CD14-positive monocyte (primary cell): ENCODE data around the gene GULP1. TPM values are rescaled to one million over a fixed set of nuclear protein-coding genes. Genes with fewer than 3 reads are reported as not detected.

Experiments used
- DNase-seq, 3 donors: peaks; one replicate each; pipeline ENCODE4 v3.0.0-alpha.2; 2011 to 2022
- H2AFZ ChIP-seq: 2 replicates; pipeline ENCODE4 v1.6.0; 2012; ENCODE audit warnings: mild to moderate bottlenecking, low read depth, low read length, inconsistent platforms; ENCODE audit not compliant: insufficient read depth, poor library complexity, severe bottlenecking
- H3K27ac ChIP-seq, 2 donors: 1 replicate in 1 of 2; 2 replicates in 1 of 2; pipeline ENCODE4 v1.5.1; 2012 to 2013; ENCODE audit warnings: low read length in 2 of 2, control low read depth in 1 of 2, inconsistent platforms in 1 of 2, low read depth in 1 of 2, mild to moderate bottlenecking in 1 of 2
- H3K27me3 ChIP-seq, 2 donors: one replicate each; pipeline versions ENCODE4 v1.6.0 to v1.6.1; 2011 to 2013; ENCODE audit warnings: low read length in 2 of 2; ENCODE audit not compliant: control insufficient read depth in 2 of 2, insufficient read depth in 2 of 2
- H3K36me3 ChIP-seq, 2 donors: replicated peaks in 1 of 2; 1 replicate in 1 of 2; 2 replicates in 1 of 2; pipeline versions ENCODE4 v1.5.1 to v1.6.1; 2012 to 2013; ENCODE audit warnings: low read length in 2 of 2, control low read depth in 1 of 2, inconsistent platforms in 1 of 2, mild to moderate bottlenecking in 1 of 2; ENCODE audit not compliant: insufficient read depth in 2 of 2, control insufficient read depth in 1 of 2
- H3K4me1 ChIP-seq, 2 donors: 1 replicate in 1 of 2; 2 replicates in 1 of 2; pipeline versions ENCODE4 v1.5.1 to v1.6.1; 2012 to 2013; ENCODE audit warnings: low read length in 2 of 2, control low read depth in 1 of 2, inconsistent platforms in 1 of 2, mild to moderate bottlenecking in 1 of 2, moderate library complexity in 1 of 2; ENCODE audit not compliant: insufficient read depth in 2 of 2, control insufficient read depth in 1 of 2
- H3K4me2 ChIP-seq: replicated peaks from 2 replicates; pipeline ENCODE3; 2012; ENCODE audit warnings: low read length, moderate library complexity, mild to moderate bottlenecking; ENCODE audit not compliant: poor library complexity, severe bottlenecking; ENCODE audit errors: extremely low read depth
- H3K4me3 ChIP-seq, 3 experiments: fragments of 200-600 bp in 1 of 3; sonication (generic) in 1 of 3; replicated peaks in 1 of 3; 1 replicate in 2 of 3; 2 replicates in 1 of 3; pipeline ENCODE4 v1.5.1; 2011 to 2013; ENCODE audit warnings: low read length in 3 of 3, mild to moderate bottlenecking in 3 of 3, control low read depth in 2 of 3, low read depth in 2 of 3, inconsistent platforms in 1 of 3, moderate library complexity in 1 of 3
- H3K79me2 ChIP-seq: 2 replicates; pipeline ENCODE4 v1.6.0; 2012; ENCODE audit warnings: mild to moderate bottlenecking, control low read depth, inconsistent platforms, low read length, moderate library complexity; ENCODE audit not compliant: insufficient read depth
- H3K9ac ChIP-seq: 2 replicates; pipeline ENCODE4 v1.6.0; 2017; ENCODE audit warnings: low read length, mild to moderate bottlenecking; ENCODE audit not compliant: insufficient read depth, poor library complexity, severe bottlenecking
- H3K9me3 ChIP-seq, 2 donors: replicated peaks in 1 of 2; 1 replicate in 1 of 2; 2 replicates in 1 of 2; pipeline versions ENCODE4 v1.5.1 to v1.6.1; 2012 to 2013; ENCODE audit warnings: low read length in 2 of 2, control low read depth in 1 of 2; ENCODE audit not compliant: control insufficient read depth in 1 of 2, insufficient read depth in 1 of 2
- H4K20me1 ChIP-seq: 2 replicates; pipeline ENCODE4 v1.6.0; 2012; ENCODE audit warnings: mild to moderate bottlenecking, low read length, control low read depth, moderate library complexity; ENCODE audit not compliant: insufficient read depth
- H3K27ac Mint-ChIP-seq, 7 donors: one replicate each; pipeline ENCODE4 v1.8.0; 2020; ENCODE audit warnings: mild to moderate bottlenecking in 7 of 7, mixed read lengths in 7 of 7, moderate library complexity in 6 of 7, inconsistent platforms in 2 of 7
- H3K27me3 Mint-ChIP-seq, 3 donors: one replicate each; pipeline ENCODE4 v1.8.0; 2021 to 2022; ENCODE audit warnings: low read depth in 3 of 3, mild to moderate bottlenecking in 3 of 3, mixed read lengths in 3 of 3, moderate library complexity in 3 of 3, inconsistent platforms in 1 of 3
- H3K36me3 Mint-ChIP-seq, 2 donors: one replicate each; pipeline ENCODE4 v1.8.0; 2020; ENCODE audit warnings: mixed read lengths in 2 of 2, inconsistent platforms in 1 of 2, mild to moderate bottlenecking in 1 of 2
- H3K4me1 Mint-ChIP-seq: one replicate; pipeline ENCODE4 v1.8.0; 2020; ENCODE audit warnings: mild to moderate bottlenecking, mixed read lengths
- H3K4me3 Mint-ChIP-seq, 2 donors: one replicate each; pipeline ENCODE4 v1.8.0; 2020; ENCODE audit warnings: mild to moderate bottlenecking in 2 of 2, mixed read lengths in 2 of 2, moderate library complexity in 1 of 2
- H3K9me3 Mint-ChIP-seq, 7 donors: one replicate each; pipeline ENCODE4 v1.8.0; 2020 to 2022; ENCODE audit warnings: mixed read lengths in 7 of 7, mild to moderate bottlenecking in 6 of 7, moderate library complexity in 6 of 7, inconsistent platforms in 2 of 7
- CTCF ChIP-seq: fragments of 200-600 bp; IDR thresholded peaks from one replicate; pipeline ENCODE4 v1.8.0; 2022; ENCODE audit warnings: antibody characterized with exemption, mild to moderate bottlenecking
- WGBS: methylation state at CpG from one replicate; pipeline ENCODE4 v1.1.5; 2013; ENCODE audit warnings: missing lambda C conversion rate; ENCODE audit not compliant: insufficient coverage; 5-methylcytosine and 5-hydroxymethylcytosine counted together
- intact Hi-C, 2 donors: fragments of 100-400 bp; cut with micrococcal nuclease; formaldehyde crosslinking; loops; one replicate each; pipeline versions ENCODE4 v1.15.0 to v1.15.1; 2023
- polyA plus RNA-seq, 3 donors: library from polyadenylated mRNA; depleted of rRNA in 1 of 3; unstranded in 2 of 3; stranded (reverse) in 1 of 3; fragments of 300-500 nt in 2 of 3; fragments of >200 nt in 1 of 3; fragmentation: Illumina TruSeq in 2 of 3; gene quantifications; 1 replicate in 2 of 3; 2 replicates in 1 of 3; pipeline ENCODE4 v1.2.3, GENCODE V29; 2012 to 2021

GULP1 gene
- polyA plus RNA-seq, 3 donors = not detected

DNA sequence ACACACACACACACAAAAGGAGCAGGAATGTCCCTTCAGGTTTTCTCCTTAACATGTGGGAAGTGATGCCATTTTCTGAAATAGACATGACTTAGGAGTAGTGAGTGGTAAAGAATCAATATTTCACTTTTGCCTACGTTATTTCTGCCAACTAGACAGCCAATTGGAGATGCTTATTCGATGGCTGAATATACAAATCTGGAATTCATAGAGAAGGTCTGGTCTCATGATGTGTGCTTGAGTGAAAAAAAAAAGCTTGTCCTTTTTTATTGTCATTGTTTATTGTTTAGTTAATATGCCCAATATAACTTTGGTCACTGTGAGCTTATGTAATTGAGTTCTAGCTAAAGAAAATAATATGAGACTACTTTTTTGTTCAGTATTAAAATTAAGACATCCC lies 284.3 kb downstream of the GULP1 start:
- H3K79me2 ChIP-seq = no peaks in the 10 kb centered on the region
- Mint-ChIP-seq H3K36me3 (no peaks in the 10 kb centered on the region), H3K9me3 (peaks cover 0 to 3% (median 0%) of the 10 kb centered on the region in 7 donors), H3K4me1 (no peaks in the 10 kb centered on the region), H3K27ac (no peak overlapping the region), H3K4me3 (no peak overlapping the region), H3K27me3 (no peaks in the 10 kb centered on the region)
- H3K27me3 ChIP-seq = no peaks in the 10 kb centered on the region
- peaks cover 0 to 3% of the 10 kb centered on the region in 2 donors for H3K9me3 ChIP-seq
- no CpG with 5 or more reads among the region's 2 CpGs for WGBS
- no peak overlapping the region for H2AFZ ChIP-seq
- no peak for DNase-seq
- H4K20me1 ChIP-seq = no peaks in the 10 kb centered on the region
- H3K4me3 ChIP-seq = no peak overlapping the region
- no peaks in the 10 kb centered on the region for H3K36me3 ChIP-seq
- H3K4me2 ChIP-seq = no peak overlapping the region
- TF ChIP-seq CTCF = no peak
- H3K27ac ChIP-seq = no peak overlapping the region
- no peak overlapping the region for H3K9ac ChIP-seq
- H3K4me1 ChIP-seq = no peaks in the 10 kb centered on the region
- intact Hi-C loops = no loop called here

GRCh38 chr2:188576651-188577050 lies 285.0 kb downstream of the GULP1 start:
- Histone ChIP-seq H4K20me1 (no peaks in the 10 kb centered on the region), H3K9me3 (peaks cover 0 to 5% of the 10 kb centered on the region in 2 donors), H3K4me1 (no peaks in the 10 kb centered on the region), H3K9ac (no peak overlapping the region), H3K27ac (no peak overlapping the region), H3K27me3 (no peaks in the 10 kb centered on the region), H3K79me2 (no peaks in the 10 kb centered on the region), H2AFZ (no peak overlapping the region), H3K4me2 (no peak overlapping the region), H3K36me3 (no peaks in the 10 kb centered on the region), H3K4me3 (no peak overlapping the region)
- no peaks in the 10 kb centered on the region for H3K27me3 Mint-ChIP-seq
- no peak for DNase-seq
- H3K36me3 Mint-ChIP-seq = no peaks in the 10 kb centered on the region
- intact Hi-C loops = no loop called here
- TF ChIP-seq CTCF = no peak
- no CpG with 5 or more reads among the region's 1 CpG for WGBS
- no peak overlapping the region for H3K27ac Mint-ChIP-seq
- no peak overlapping the region for H3K4me3 Mint-ChIP-seq
- H3K9me3 Mint-ChIP-seq = peaks cover 0 to 3% (median 0%) of the 10 kb centered on the region in 7 donors
- H3K4me1 Mint-ChIP-seq = no peaks in the 10 kb centered on the region
